Testis (tissue), 2 donors: Measurements from ENCODE around the gene PIGX.

ENCODE experiments used
- POLR2A ChIP-seq: fragments of 450-650 bp; IDR thresholded peaks from one replicate; pipeline ENCODE4 v1.6.1; 2017; ENCODE audit warnings: antibody characterized with exemption, mild to moderate bottlenecking, moderate library complexity
- TF ChIP-seq, protein P1 (sequence below), 3 experiments: fragments of 450-650 bp in 2 of 3; fragments of 200-600 bp in 1 of 3; sonication (generic) in 1 of 3; IDR thresholded peaks; one replicate each; pipeline ENCODE4 v1.5.1; 2016 to 2019; ENCODE audit warnings: antibody characterized with exemption in 3 of 3, mild to moderate bottlenecking in 2 of 3, moderate library complexity in 1 of 3

DNA sequence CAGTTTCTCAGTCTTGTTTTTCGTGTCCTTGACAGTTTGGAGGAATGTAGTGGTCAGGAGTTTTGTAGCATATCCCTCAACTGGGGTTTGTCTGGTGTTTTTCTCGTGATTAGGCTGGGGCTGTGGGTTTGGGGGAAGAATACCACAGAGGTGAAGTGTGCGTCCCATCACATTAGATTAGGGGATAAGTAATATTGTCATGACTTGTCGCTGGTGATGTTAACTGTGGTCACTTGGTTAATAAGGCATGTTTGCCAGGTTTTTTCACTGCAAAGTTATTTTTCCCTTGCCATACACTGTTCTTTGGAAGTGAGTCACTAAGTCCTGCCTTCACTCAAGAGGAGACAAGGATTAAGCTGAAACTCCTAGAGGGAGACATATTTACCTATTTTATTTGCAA is 66.6 kb downstream of the PIGX start:
- no peak for TF ChIP-seq POLR2A
- TF ChIP-seq, protein P1, sequence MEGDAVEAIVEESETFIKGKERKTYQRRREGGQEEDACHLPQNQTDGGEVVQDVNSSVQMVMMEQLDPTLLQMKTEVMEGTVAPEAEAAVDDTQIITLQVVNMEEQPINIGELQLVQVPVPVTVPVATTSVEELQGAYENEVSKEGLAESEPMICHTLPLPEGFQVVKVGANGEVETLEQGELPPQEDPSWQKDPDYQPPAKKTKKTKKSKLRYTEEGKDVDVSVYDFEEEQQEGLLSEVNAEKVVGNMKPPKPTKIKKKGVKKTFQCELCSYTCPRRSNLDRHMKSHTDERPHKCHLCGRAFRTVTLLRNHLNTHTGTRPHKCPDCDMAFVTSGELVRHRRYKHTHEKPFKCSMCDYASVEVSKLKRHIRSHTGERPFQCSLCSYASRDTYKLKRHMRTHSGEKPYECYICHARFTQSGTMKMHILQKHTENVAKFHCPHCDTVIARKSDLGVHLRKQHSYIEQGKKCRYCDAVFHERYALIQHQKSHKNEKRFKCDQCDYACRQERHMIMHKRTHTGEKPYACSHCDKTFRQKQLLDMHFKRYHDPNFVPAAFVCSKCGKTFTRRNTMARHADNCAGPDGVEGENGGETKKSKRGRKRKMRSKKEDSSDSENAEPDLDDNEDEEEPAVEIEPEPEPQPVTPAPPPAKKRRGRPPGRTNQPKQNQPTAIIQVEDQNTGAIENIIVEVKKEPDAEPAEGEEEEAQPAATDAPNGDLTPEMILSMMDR (IDR thresholded peaks at IDR 0.05) = no peak
